Gastroesophageal sphincter (tissue), 2 donors: Measurements from ENCODE around the gene GRK5.

ENCODE experiments used
- EP300 ChIP-seq: sonication (generic); formaldehyde crosslinking; IDR thresholded peaks from one replicate; pipeline ENCODE4 v1.6.1; 2017; ENCODE audit warnings: antibody characterized with exemption, mild to moderate bottlenecking
- POLR2A ChIP-seq, 2 donors: fragments of 450-650 bp; IDR thresholded peaks; one replicate each; pipeline ENCODE4 v1.6.1; 2017; ENCODE audit warnings: antibody characterized with exemption in 2 of 2, mild to moderate bottlenecking in 2 of 2, moderate library complexity in 1 of 2

GRCh38 chr10:119289227-119289920 lies 82.0 kb downstream of the GRK5 start:
- no peak for TF ChIP-seq EP300
- TF ChIP-seq POLR2A (IDR thresholded peaks at IDR 0.05): no peak
